MG63 (cell line): ENCODE measurements around the gene WASHC2A. TPM values are rescaled to one million over a fixed set of nuclear protein-coding genes. Genes with fewer than 3 reads are reported as not detected.

Experiments
- total RNA-seq: library from RNA; depleted of rRNA; stranded (reverse); fragments of >200 nt; shearing (Covaris generic); gene quantifications from 2 replicates; pipeline ENCODE4 v1.2.3, GENCODE V29; 2014; ENCODE audit warnings: low replicate concordance; rRNA removed

WASHC2A gene
- total RNA-seq, 1 experiment from 2014 or later, result 21.2 TPM

Other genes starting within 250 kb of the WASHC2A start
- gene PARG, start 125.9 kb upstream of the WASHC2A start, total RNA-seq, result 12.0 and 19.3 TPM in 2 replicates
- gene TIMM23B, start 125.9 kb upstream of the WASHC2A start, total RNA-seq, result 9.9 and 13.8 TPM in 2 replicates
- gene AGAP6, start 79.5 kb upstream of the WASHC2A start, total RNA-seq, result 1.2 and 1.6 TPM in 2 replicates
- gene ASAH2, start 183.6 kb downstream of the WASHC2A start, total RNA-seq, result 0.22 and 0.76 TPM in 2 replicates